ENCODE results near the gene RABGGTA. TPM values are rescaled to one million over a fixed set of nuclear protein-coding genes. Genes with fewer than 3 reads are reported as not detected.

Gene RABGGTA
- total RNA-seq, 1 experiment from 2014 or later = 25.6 TPM

DNA sequence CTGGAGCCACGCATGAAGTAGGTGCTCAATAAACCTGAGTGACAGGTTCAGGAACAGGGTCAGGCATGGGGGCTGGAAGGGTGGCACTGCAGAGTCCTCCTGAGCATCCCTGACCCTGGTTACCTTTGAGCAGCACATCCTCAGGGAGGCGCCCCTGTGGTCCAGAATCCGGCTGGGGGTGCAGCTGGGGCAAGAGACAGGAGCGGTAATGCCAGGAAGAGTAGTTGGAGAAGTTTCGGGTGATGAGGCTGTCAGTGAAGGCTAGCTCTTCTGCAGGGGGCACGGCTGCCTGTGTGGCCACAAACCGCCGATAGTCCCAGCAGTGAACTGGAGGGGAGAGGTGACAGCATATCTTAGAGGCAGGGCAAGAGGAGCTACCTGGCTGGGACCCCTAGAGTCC, 2.0 kb downstream of the RABGGTA start:
- Mint-ChIP-seq H3K27ac (no peak overlapping the region), H3K9me3 (no peaks in the 10 kb centered on the region), H3K27me3 (ENCODE audit: low read depth) (no peaks in the 10 kb centered on the region), H3K4me3 (no peak overlapping the region; a peak in 1 of 5 replicates), H3K36me3 (ENCODE audit: insufficient read depth in 1 of 3, low read depth in 3 of 3) (peaks cover 3 to 21% (median 14%) of the 10 kb centered on the region in 3 experiments; a peak in 5 of 7 replicates), H3K4me1 (peaks cover 12 to 14% of the 10 kb centered on the region in 2 experiments)
- TF ChIP-seq, protein P1, sequence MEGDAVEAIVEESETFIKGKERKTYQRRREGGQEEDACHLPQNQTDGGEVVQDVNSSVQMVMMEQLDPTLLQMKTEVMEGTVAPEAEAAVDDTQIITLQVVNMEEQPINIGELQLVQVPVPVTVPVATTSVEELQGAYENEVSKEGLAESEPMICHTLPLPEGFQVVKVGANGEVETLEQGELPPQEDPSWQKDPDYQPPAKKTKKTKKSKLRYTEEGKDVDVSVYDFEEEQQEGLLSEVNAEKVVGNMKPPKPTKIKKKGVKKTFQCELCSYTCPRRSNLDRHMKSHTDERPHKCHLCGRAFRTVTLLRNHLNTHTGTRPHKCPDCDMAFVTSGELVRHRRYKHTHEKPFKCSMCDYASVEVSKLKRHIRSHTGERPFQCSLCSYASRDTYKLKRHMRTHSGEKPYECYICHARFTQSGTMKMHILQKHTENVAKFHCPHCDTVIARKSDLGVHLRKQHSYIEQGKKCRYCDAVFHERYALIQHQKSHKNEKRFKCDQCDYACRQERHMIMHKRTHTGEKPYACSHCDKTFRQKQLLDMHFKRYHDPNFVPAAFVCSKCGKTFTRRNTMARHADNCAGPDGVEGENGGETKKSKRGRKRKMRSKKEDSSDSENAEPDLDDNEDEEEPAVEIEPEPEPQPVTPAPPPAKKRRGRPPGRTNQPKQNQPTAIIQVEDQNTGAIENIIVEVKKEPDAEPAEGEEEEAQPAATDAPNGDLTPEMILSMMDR (conservative IDR thresholded peaks at IDR 0.05) = no peak
- no peak overlapping the region for H2BK5ac ChIP-seq (ENCODE audit: insufficient read length, low read length)
- no peaks in the 10 kb centered on the region for H3K9me3 ChIP-seq (ENCODE audit: control insufficient read depth, low read depth, low read length)
- H4K20me1 ChIP-seq (ENCODE audit: control insufficient read depth, insufficient read depth, insufficient read length) = no peaks in the 10 kb centered on the region
- no peaks in the 10 kb centered on the region for H3K4me1 ChIP-seq (ENCODE audit: insufficient read depth, low read length)
- H3K18ac ChIP-seq (ENCODE audit: insufficient read length, low read depth, low read length) = no peak overlapping the region
- no peak overlapping the region for H3K56ac ChIP-seq (ENCODE audit: insufficient read length, low read depth, low read length)
- H2BK120ac ChIP-seq (ENCODE audit: low read depth, low read length, poor library complexity, severe bottlenecking) = no peak overlapping the region
- H4K5ac ChIP-seq (ENCODE audit: insufficient read length, low read depth, low read length) = no peak overlapping the region
- H3K79me1 ChIP-seq (ENCODE audit: insufficient read depth, low read depth, low read length, poor library complexity, severe bottlenecking) = no peaks in the 10 kb centered on the region
- no peak for DNase-seq
- H3K27me3 ChIP-seq (ENCODE audit: insufficient read depth, low read length) = no peaks in the 10 kb centered on the region
- no peak overlapping the region for H3K23ac ChIP-seq (ENCODE audit: insufficient read length, low read depth, low read length)
- no CpG with 5 or more reads among the region's 8 CpGs for WGBS (ENCODE audit: extremely low coverage, insufficient read length, low lambda C conversion rate)
- no peak overlapping the region for H3T11ph ChIP-seq (ENCODE audit: low read length)
- H3K9ac ChIP-seq (ENCODE audit: extremely low read depth, insufficient read length, low read length) = no peak overlapping the region
- H3K23me2 ChIP-seq (ENCODE audit: insufficient read length, low read depth, low read length, poor library complexity, severe bottlenecking) = peaks cover 8% of the 10 kb centered on the region
- H3K79me2 ChIP-seq (ENCODE audit: insufficient read depth, low read length) = no peaks in the 10 kb centered on the region
- no peak overlapping the region for H3K14ac ChIP-seq (ENCODE audit: insufficient read depth, low read length)
- no peak overlapping the region for H2BK15ac ChIP-seq (ENCODE audit: low read depth, low read length)
- H2AFZ ChIP-seq (ENCODE audit: low read length) = no peak overlapping the region
- no peak overlapping the region for H4K8ac ChIP-seq (replicated peaks; ENCODE audit: insufficient read length, low read depth, low read length)
- H2AK5ac ChIP-seq (ENCODE audit: insufficient read length, low read length) = no peak overlapping the region
- H2BK20ac ChIP-seq (ENCODE audit: low read depth, low read length, poor library complexity, severe bottlenecking) = no peak overlapping the region
- H2BK12ac ChIP-seq (ENCODE audit: insufficient read length, low read depth, low read length) = no peak overlapping the region
- H4K91ac ChIP-seq (ENCODE audit: insufficient read length, low read depth, low read length) = no peak overlapping the region
- no peak overlapping the region for H3K27ac ChIP-seq (ENCODE audit: insufficient read length, low read depth, low read length)
- no peak overlapping the region for H3K4me2 ChIP-seq (ENCODE audit: insufficient read depth, insufficient read length, low read length)
- H3K4ac ChIP-seq (ENCODE audit: low read depth, low read length) = no peak overlapping the region

All from H9 (cell line).